ENCODE measurements around the gene PLK1.
A peak's percentile ranks its signal among the peaks of the same experiment; 100 is the strongest.

The PLK1 gene

GRCh38 chr16:23682181-23682580 lies 3.5 kb downstream of the PLK1 start:
- DNase-seq: no peak

GRCh38 chr16:23683487-23683886 lies 4.8 kb downstream of the PLK1 start:
- DNase-seq: no peak

- no peak for DNase-seq
Measured at GRCh38 chr16:23687034-23687808, 8.5 kb downstream of the PLK1 start.

GRCh38 chr16:23689442-23690187 lies 10.9 kb downstream of the PLK1 start:
- DNase-seq: no peak

- no peak for DNase-seq
Measured at GRCh38 chr16:23690771-23691482, 12.2 kb downstream of the PLK1 start.

- no peak for DNase-seq
Measured at GRCh38 chr16:23691483-23692189, 12.9 kb downstream of the PLK1 start.

GRCh38 chr16:23692190-23692837 lies 13.6 kb downstream of the PLK1 start:
- DNase-seq: no peak

- DNase-seq: no peak
Measured at GRCh38 chr16:23694265-23694643, 15.6 kb downstream of the PLK1 start.

- DNase-seq: peak; percentile 34
Measured at GRCh38 chr16:23694644-23695373, 16.1 kb downstream of the PLK1 start.

- no peak for DNase-seq
Measured at GRCh38 chr16:23695756-23696155, 17.1 kb downstream of the PLK1 start.

- DNase-seq: no peak
Measured at GRCh38 chr16:23699100-23699499, 20.4 kb downstream of the PLK1 start.

GRCh38 chr16:23700093-23700492 lies 21.4 kb downstream of the PLK1 start:
- DNase-seq: no peak

- DNase-seq: peak; percentile 11
Measured at GRCh38 chr16:23700509-23700908, 21.8 kb downstream of the PLK1 start.

- DNase-seq: no peak
Measured at GRCh38 chr16:23701045-23701444, 22.4 kb downstream of the PLK1 start.

GRCh38 chr16:23702951-23703350 lies 24.3 kb downstream of the PLK1 start:
- no peak for DNase-seq

GRCh38 chr16:23704772-23705516 lies 26.3 kb downstream of the PLK1 start:
- peak; percentile 14 for DNase-seq

- no peak for DNase-seq
Measured at GRCh38 chr16:23705517-23705902, 26.8 kb downstream of the PLK1 start.

GRCh38 chr16:23706439-23706838 lies 27.8 kb downstream of the PLK1 start:
- DNase-seq: no peak

- no peak for DNase-seq
Measured at GRCh38 chr16:23709536-23709935, 30.8 kb downstream of the PLK1 start.

GRCh38 chr16:23710008-23710407 lies 31.3 kb downstream of the PLK1 start:
- no peak for DNase-seq

- no peak for DNase-seq
Measured at GRCh38 chr16:23710504-23710903, 31.8 kb downstream of the PLK1 start.

Data from DMS53 (cell line).